Smooth muscle cell (in vitro differentiated cells): Measurements from ENCODE around the gene DISC1. TPM values are rescaled to one million over a fixed set of nuclear protein-coding genes. Genes with fewer than 3 reads are reported as not detected.

Experiments used
- DNase-seq: peaks from one replicate; lab custom pipeline; 2025; ENCODE audit not compliant: unreplicated experiment; lab: John Stamatoyannopoulos, UW
- H2AFZ ChIP-seq: fragments of 200-600 bp; sonication (generic); 2 replicates; pipeline ENCODE4 v1.6.0; 2016; ENCODE audit warnings: antibody characterized with exemption, low read depth, mild to moderate bottlenecking
- H3F3A ChIP-seq: fragments of 200-600 bp; sonication (generic); 2 replicates; pipeline ENCODE4 v1.6.0; 2017; ENCODE audit warnings: antibody characterized with exemption, low read depth
- H3K27ac ChIP-seq: fragments of 200-600 bp; sonication (generic); 2 replicates; pipeline ENCODE4 v1.5.1; 2016; ENCODE audit warnings: low read depth, mild to moderate bottlenecking
- H3K27me3 ChIP-seq: fragments of 200-600 bp; sonication (generic); 2 replicates; pipeline ENCODE4 v1.6.1; 2016; ENCODE audit warnings: low read depth, mild to moderate bottlenecking
- H3K36me3 ChIP-seq: fragments of 200-600 bp; sonication (generic); 2 replicates; pipeline ENCODE4 v1.5.1; 2016; ENCODE audit warnings: low read depth
- H3K4me1 ChIP-seq: fragments of 200-600 bp; sonication (generic); 2 replicates; pipeline ENCODE4 v1.5.1; 2016; ENCODE audit warnings: low read depth
- H3K4me2 ChIP-seq: fragments of 200-600 bp; sonication (generic); 2 replicates; pipeline ENCODE4 v1.6.0; 2016; ENCODE audit warnings: mild to moderate bottlenecking
- H3K4me3 ChIP-seq: fragments of 200-600 bp; sonication (generic); 2 replicates; pipeline ENCODE4 v1.5.1; 2016; ENCODE audit warnings: mild to moderate bottlenecking
- H3K79me2 ChIP-seq: fragments of 200-600 bp; sonication (generic); 2 replicates; pipeline ENCODE4 v1.6.0; 2016; ENCODE audit warnings: low read depth, mild to moderate bottlenecking
- H3K9ac ChIP-seq: fragments of 200-600 bp; sonication (generic); 2 replicates; pipeline ENCODE4 v1.6.0; 2016; ENCODE audit warnings: low read depth
- H3K9me3 ChIP-seq: fragments of 200-600 bp; sonication (generic); replicated peaks from 2 replicates; pipeline ENCODE4 v1.5.1; 2016; ENCODE audit warnings: low read depth
- H4K20me1 ChIP-seq: fragments of 200-600 bp; sonication (generic); 2 replicates; pipeline ENCODE4 v1.6.0; 2016; ENCODE audit warnings: low read depth
- WGBS: methylation state at CpG from one replicate; pipeline ENCODE4 v1.1.7; 2016; ENCODE audit warnings: low lambda C conversion rate; 5-methylcytosine and 5-hydroxymethylcytosine counted together
- polyA plus RNA-seq: library from polyadenylated mRNA; unstranded; fragments of >200 nt; fragmentation: Nextera tagmentation; extraction: Ambion mirVana; gene quantifications from 2 replicates; pipeline ENCODE4 v1.2.1, GENCODE V29; 2016
- total RNA-seq: library from RNA; depleted of rRNA; stranded (reverse); fragments of >200 nt; gene quantifications from 2 replicates; pipeline ENCODE4 v1.2.3, GENCODE V29; 2014
- TF ChIP-seq, protein P1 (sequence below): fragments of 200-600 bp; sonication (generic); IDR thresholded peaks from 2 replicates; pipeline ENCODE4 v1.5.1; 2017; ENCODE audit warnings: borderline replicate concordance, mild to moderate bottlenecking, antibody characterized with exemption; ENCODE audit not compliant: insufficient read depth, poor library complexity, severe bottlenecking

Gene DISC1
- total and polyA plus RNA-seq, 2 experiments from 2014 or later = 0.89 to 4.3 TPM

DNA sequence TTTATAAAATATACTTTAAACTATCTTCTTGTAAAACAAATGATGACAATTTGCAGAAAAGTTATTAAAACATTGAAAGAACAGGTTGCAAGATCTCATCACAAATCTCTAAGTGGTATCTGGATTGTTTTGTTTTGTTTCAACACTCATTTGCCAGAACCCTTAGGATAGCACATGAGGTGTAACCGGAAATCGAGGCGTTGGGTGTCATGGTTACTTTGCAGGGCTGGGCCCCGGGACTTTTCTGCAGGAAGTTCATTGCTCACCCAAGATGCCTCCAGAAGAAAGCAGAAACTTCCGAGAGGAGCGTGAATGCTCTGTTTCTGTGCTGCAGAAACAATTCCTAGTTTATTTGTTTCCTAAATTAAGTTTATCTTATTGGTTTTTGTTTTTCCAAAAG is 2.5 kb downstream of the DISC1 start:
- H3K9ac ChIP-seq = no peak overlapping the region
- no peak overlapping the region for H3K4me3 ChIP-seq
- DNase-seq = no peak
- H2AFZ ChIP-seq = no peak overlapping the region
- no peaks in the 10 kb centered on the region for H4K20me1 ChIP-seq
- peaks cover 18% of the 10 kb centered on the region for H3F3A ChIP-seq
- H3K4me2 ChIP-seq = no peak overlapping the region
- no peak overlapping the region for H3K27ac ChIP-seq
- peaks cover 2% of the 10 kb centered on the region for H3K27me3 ChIP-seq
- no peaks in the 10 kb centered on the region for H3K36me3 ChIP-seq
- WGBS = 82% methylated on average over 6 of the region's 6 CpGs
- peaks cover 5% of the 10 kb centered on the region for H3K4me1 ChIP-seq
- H3K79me2 ChIP-seq = no peaks in the 10 kb centered on the region
- TF ChIP-seq, protein P1, sequence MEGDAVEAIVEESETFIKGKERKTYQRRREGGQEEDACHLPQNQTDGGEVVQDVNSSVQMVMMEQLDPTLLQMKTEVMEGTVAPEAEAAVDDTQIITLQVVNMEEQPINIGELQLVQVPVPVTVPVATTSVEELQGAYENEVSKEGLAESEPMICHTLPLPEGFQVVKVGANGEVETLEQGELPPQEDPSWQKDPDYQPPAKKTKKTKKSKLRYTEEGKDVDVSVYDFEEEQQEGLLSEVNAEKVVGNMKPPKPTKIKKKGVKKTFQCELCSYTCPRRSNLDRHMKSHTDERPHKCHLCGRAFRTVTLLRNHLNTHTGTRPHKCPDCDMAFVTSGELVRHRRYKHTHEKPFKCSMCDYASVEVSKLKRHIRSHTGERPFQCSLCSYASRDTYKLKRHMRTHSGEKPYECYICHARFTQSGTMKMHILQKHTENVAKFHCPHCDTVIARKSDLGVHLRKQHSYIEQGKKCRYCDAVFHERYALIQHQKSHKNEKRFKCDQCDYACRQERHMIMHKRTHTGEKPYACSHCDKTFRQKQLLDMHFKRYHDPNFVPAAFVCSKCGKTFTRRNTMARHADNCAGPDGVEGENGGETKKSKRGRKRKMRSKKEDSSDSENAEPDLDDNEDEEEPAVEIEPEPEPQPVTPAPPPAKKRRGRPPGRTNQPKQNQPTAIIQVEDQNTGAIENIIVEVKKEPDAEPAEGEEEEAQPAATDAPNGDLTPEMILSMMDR = no peak
- H3K9me3 ChIP-seq = no peaks in the 10 kb centered on the region

DNA sequence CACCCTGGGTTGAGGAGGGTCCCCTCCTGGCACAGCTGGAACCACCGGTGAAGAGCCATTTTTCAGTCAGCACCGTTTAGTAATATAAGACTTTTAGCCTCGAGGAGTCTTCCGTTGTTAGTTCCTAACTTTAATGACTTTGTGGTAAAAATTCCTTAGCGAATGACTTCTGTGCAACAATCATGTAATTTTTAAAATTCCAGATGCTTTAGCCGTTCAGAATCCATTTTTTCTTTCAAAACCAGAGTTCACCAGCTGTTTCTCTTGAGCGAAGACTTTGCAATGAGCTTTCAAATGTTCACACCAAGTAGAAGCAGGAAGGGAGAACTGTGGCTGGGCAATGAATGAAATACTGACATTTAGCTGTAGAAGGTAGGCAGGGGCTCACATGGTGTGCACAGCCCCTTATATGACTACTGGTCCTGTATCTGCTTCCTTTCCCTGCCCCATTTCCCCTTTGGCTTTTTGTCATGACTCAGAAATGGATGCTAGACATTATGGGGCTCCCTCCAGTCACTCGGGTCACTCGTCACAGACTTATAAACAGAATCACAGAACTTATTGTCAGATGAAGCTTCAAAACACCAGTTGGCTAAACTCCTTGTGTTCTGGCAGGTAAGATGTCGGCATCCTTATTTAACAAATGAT is 4.1 kb downstream of the DISC1 start:
- TF ChIP-seq, protein P1 = no peak
- no peaks in the 10 kb centered on the region for H3K36me3 ChIP-seq
- 49% methylated on average over 10 of the region's 10 CpGs for WGBS
- H2AFZ ChIP-seq = no peak overlapping the region
- H3K4me3 ChIP-seq = no peak overlapping the region
- H3K79me2 ChIP-seq = no peaks in the 10 kb centered on the region
- no peaks in the 10 kb centered on the region for H3K9me3 ChIP-seq
- no peak overlapping the region for H3K9ac ChIP-seq
- H4K20me1 ChIP-seq = no peaks in the 10 kb centered on the region
- no peak for DNase-seq
- H3K27ac ChIP-seq = peak overlapping the region; percentile 50
- peaks cover 18% of the 10 kb centered on the region for H3F3A ChIP-seq
- H3K4me2 ChIP-seq = peak overlapping the region; percentile 16
- peaks cover 5% of the 10 kb centered on the region for H3K4me1 ChIP-seq
- no peaks in the 10 kb centered on the region for H3K27me3 ChIP-seq

DNA sequence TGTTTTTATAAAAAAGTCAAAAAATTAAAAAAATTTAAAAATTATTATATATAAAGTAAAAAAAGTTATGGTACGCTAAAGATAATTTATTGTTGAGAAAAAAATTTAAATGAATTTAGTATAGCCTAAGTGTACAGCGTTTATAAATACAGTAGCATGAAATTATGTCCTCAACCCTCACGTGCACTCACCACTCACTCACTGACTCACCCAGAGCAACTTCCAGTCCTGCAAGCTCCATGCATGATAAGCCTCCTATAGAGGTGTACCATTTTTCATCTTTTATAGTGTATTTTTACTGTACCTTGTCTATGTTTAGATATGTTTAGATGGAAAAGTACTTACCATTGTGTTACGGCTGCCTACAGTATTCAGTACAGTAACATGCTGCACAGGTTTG is 5.1 kb downstream of the DISC1 start:
- WGBS = 82% methylated on average over 4 of the region's 4 CpGs
- Histone ChIP-seq H3K4me1 (peaks cover 3% of the 10 kb centered on the region), H3K27me3 (no peaks in the 10 kb centered on the region), H3K4me3 (no peak overlapping the region), H3K4me2 (no peak overlapping the region), H3F3A (peaks cover 14% of the 10 kb centered on the region), H3K9me3 (no peaks in the 10 kb centered on the region), H4K20me1 (no peaks in the 10 kb centered on the region), H3K36me3 (no peaks in the 10 kb centered on the region), H3K9ac (no peak overlapping the region), H3K27ac (no peak overlapping the region), H3K79me2 (no peaks in the 10 kb centered on the region), H2AFZ (no peak overlapping the region)
- no peak for DNase-seq
- TF ChIP-seq, protein P1 = no peak

DNA sequence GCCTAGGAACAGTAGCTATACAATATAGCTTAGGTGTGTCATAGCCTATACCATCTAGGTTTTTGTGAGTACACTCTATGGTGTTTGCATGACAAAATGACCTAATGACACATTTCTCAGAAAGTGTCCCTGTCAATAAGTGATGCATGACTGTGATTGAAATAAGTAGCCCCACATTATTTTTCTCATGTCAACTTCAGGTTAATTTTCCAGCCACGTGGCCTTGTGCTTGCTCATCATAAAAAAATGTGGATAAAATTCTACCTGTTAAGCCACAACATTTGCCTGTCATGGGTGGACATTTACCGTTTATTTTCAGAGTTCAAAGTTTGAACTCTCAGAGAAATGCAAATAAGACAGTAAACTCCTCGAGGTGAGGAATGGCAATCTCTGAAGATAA is 5.5 kb downstream of the DISC1 start:
- Histone ChIP-seq H3K9me3 (no peaks in the 10 kb centered on the region), H2AFZ (no peak overlapping the region), H3K27me3 (no peaks in the 10 kb centered on the region), H3K36me3 (no peaks in the 10 kb centered on the region), H3K4me2 (no peak overlapping the region), H3K4me3 (no peak overlapping the region), H3K79me2 (no peaks in the 10 kb centered on the region), H3F3A (peaks cover 13% of the 10 kb centered on the region), H3K9ac (no peak overlapping the region), H3K4me1 (peaks cover 3% of the 10 kb centered on the region), H3K27ac (no peak overlapping the region), H4K20me1 (no peaks in the 10 kb centered on the region)
- no peak for DNase-seq
- WGBS = 67% methylated on average over 3 of the region's 3 CpGs
- TF ChIP-seq, protein P1 = no peak
